Mesendoderm (in vitro differentiated cells): ENCODE measurements around the gene ZFYVE9.

Experiments used
- DNase-seq: peaks from one replicate; pipeline ENCODE4 v3.0.0; 2013
- H2AK5ac ChIP-seq: 2 replicates; pipeline ENCODE4 v1.6.1; 2013; ENCODE audit warnings: low read length, inconsistent platforms
- H2BK120ac ChIP-seq: 2 replicates; pipeline ENCODE4 v1.6.1; 2013; ENCODE audit warnings: low read depth, mild to moderate bottlenecking, low read length, moderate library complexity, mixed read lengths
- H2BK15ac ChIP-seq: replicated peaks from 2 replicates; pipeline ENCODE4 v1.6.1; 2013; ENCODE audit warnings: low read depth, mild to moderate bottlenecking, moderate library complexity
- H2BK5ac ChIP-seq: 2 replicates; pipeline ENCODE4 v1.6.1; 2013; ENCODE audit warnings: low read length, inconsistent platforms
- H3K18ac ChIP-seq: 2 replicates; pipeline ENCODE4 v1.6.1; 2013; ENCODE audit warnings: mild to moderate bottlenecking, low read length, mixed read lengths
- H3K23ac ChIP-seq: one replicate; pipeline ENCODE4 v1.6.1; 2013; ENCODE audit warnings: low read length
- H3K27ac ChIP-seq: 2 replicates; pipeline ENCODE4 v1.5.1; 2013; ENCODE audit warnings: low read depth, mild to moderate bottlenecking, inconsistent platforms, low read length, moderate library complexity
- H3K27me3 ChIP-seq: 2 replicates; pipeline ENCODE4 v1.6.1; 2013; ENCODE audit warnings: low read length, control low read depth, mild to moderate bottlenecking, inconsistent platforms; ENCODE audit not compliant: insufficient read depth, poor library complexity
- H3K36me3 ChIP-seq: 2 replicates; pipeline ENCODE4 v1.6.1; 2013; ENCODE audit warnings: low read length, inconsistent platforms; ENCODE audit not compliant: control insufficient read depth, insufficient read depth
- H3K4ac ChIP-seq: one replicate; pipeline ENCODE4 v1.6.1; 2013; ENCODE audit warnings: low read depth, mild to moderate bottlenecking, low read length, moderate library complexity
- H3K4me1 ChIP-seq: 2 replicates; pipeline ENCODE4 v1.6.1; 2013; ENCODE audit warnings: low read depth, low read length, inconsistent platforms; ENCODE audit not compliant: control insufficient read depth
- H3K4me2 ChIP-seq: 2 replicates; pipeline ENCODE4 v1.6.1; 2013; ENCODE audit warnings: low read length
- H3K4me3 ChIP-seq: 2 replicates; pipeline ENCODE4 v1.5.1; 2013; ENCODE audit warnings: mild to moderate bottlenecking, low read length
- H3K56ac ChIP-seq: one replicate; pipeline ENCODE4 v1.6.1; 2013; ENCODE audit warnings: low read length
- H3K79me1 ChIP-seq: 2 replicates; pipeline ENCODE4 v1.6.1; 2013; ENCODE audit warnings: low read length, inconsistent platforms
- H3K79me2 ChIP-seq: 2 replicates; pipeline ENCODE4 v1.6.1; 2013; ENCODE audit warnings: mild to moderate bottlenecking, low read length; ENCODE audit not compliant: control insufficient read depth, insufficient read depth
- H3K9ac ChIP-seq: 2 replicates; pipeline ENCODE4 v1.6.1; 2013; ENCODE audit warnings: low read length, inconsistent platforms
- H4K5ac ChIP-seq: one replicate; pipeline ENCODE4 v1.6.1; 2013; ENCODE audit warnings: low read length
- H4K8ac ChIP-seq: one replicate; pipeline ENCODE4 v1.6.1; 2013; ENCODE audit warnings: low read depth, mild to moderate bottlenecking, control low read depth, low read length, moderate library complexity
- WGBS: extraction: QIAGEN DNeasy Blood & Tissue Kit; methylation state at CpG from one replicate; pipeline ENCODE4 v1.1.7; 2013; ENCODE audit warnings: low lambda C conversion rate, missing lambda C conversion rate; ENCODE audit not compliant: insufficient coverage; ENCODE audit errors: extremely low coverage; 5-methylcytosine and 5-hydroxymethylcytosine counted together

ZFYVE9 gene

GRCh38 chr1:52296345-52296744, 154.5 kb downstream of the ZFYVE9 start:
- no peak overlapping the region for H3K27ac ChIP-seq
- no peak overlapping the region for H4K8ac ChIP-seq
- H3K4me1 ChIP-seq = no peaks in the 10 kb centered on the region
- DNase-seq = peak; percentile 64
- H3K9ac ChIP-seq = no peak overlapping the region
- no peak overlapping the region for H2BK120ac ChIP-seq
- no CpG with 5 or more reads among the region's 2 CpGs for WGBS
- H3K56ac ChIP-seq = no peak overlapping the region
- H2AK5ac ChIP-seq = no peak overlapping the region
- no peaks in the 10 kb centered on the region for H3K79me2 ChIP-seq
- no peaks in the 10 kb centered on the region for H3K79me1 ChIP-seq
- H3K4me2 ChIP-seq = no peak overlapping the region
- H2BK15ac ChIP-seq = no peak overlapping the region
- no peak overlapping the region for H3K4me3 ChIP-seq
- H3K4ac ChIP-seq = no peak overlapping the region
- H3K27me3 ChIP-seq = no peaks in the 10 kb centered on the region
- no peak overlapping the region for H4K5ac ChIP-seq
- no peaks in the 10 kb centered on the region for H3K36me3 ChIP-seq
- H3K18ac ChIP-seq = no peak overlapping the region
- H3K23ac ChIP-seq = no peak overlapping the region
- no peak overlapping the region for H2BK5ac ChIP-seq

DNA sequence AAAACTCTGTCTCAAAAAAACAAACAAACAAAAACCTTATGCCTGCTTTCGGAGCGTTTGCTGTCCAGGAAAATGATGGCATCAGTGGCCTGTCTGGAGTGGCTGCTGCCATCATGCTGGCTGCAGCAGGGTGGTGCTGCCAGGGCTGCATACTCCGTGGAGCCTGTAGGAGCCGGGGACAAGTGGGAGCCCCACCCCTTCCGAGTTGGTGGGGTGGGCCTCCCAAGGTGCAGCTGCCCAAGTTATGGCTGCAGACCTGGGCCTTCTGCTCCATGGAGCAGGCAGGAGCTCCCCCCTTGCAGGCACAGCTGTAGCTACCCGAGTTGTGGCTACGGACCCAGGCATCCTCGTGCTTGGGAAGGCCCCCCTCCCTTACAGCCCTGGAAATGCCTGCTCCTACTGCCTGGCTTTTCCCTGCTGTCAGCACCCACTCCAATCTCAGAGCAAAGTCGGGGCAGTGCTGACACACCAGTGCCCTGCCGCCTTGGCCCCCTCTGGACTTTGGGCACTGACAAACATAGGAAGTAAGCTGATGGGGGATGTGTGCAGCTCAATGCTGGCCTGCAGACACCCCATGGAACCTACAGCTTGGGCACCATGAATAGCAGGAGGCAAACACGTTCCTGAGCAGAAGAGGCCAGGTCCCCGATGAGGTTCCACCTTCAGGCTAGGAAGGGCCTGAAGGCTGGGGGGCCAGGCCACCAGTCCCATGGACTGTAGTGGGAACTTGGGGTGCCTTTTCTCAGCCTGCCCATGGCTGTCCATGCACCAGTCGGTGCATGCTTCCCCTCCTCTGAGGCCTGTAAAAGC, 163.7 kb downstream of the ZFYVE9 start:
- no peak for DNase-seq
- no peaks in the 10 kb centered on the region for H3K79me1 ChIP-seq
- no peaks in the 10 kb centered on the region for H3K4me1 ChIP-seq
- no peak overlapping the region for H4K5ac ChIP-seq
- no CpG with 5 or more reads among the region's 13 CpGs for WGBS
- no peak overlapping the region for H3K27ac ChIP-seq
- no peak overlapping the region for H3K9ac ChIP-seq
- no peak overlapping the region for H3K4me2 ChIP-seq
- H3K4ac ChIP-seq = no peak overlapping the region
- H2BK15ac ChIP-seq = no peak overlapping the region
- H3K79me2 ChIP-seq = no peaks in the 10 kb centered on the region
- no peak overlapping the region for H4K8ac ChIP-seq
- no peak overlapping the region for H2BK120ac ChIP-seq
- no peak overlapping the region for H2BK5ac ChIP-seq
- no peaks in the 10 kb centered on the region for H3K27me3 ChIP-seq
- no peaks in the 10 kb centered on the region for H3K36me3 ChIP-seq
- no peak overlapping the region for H2AK5ac ChIP-seq
- H3K56ac ChIP-seq = no peak overlapping the region
- no peak overlapping the region for H3K23ac ChIP-seq
- no peak overlapping the region for H3K18ac ChIP-seq
- no peak overlapping the region for H3K4me3 ChIP-seq

DNA sequence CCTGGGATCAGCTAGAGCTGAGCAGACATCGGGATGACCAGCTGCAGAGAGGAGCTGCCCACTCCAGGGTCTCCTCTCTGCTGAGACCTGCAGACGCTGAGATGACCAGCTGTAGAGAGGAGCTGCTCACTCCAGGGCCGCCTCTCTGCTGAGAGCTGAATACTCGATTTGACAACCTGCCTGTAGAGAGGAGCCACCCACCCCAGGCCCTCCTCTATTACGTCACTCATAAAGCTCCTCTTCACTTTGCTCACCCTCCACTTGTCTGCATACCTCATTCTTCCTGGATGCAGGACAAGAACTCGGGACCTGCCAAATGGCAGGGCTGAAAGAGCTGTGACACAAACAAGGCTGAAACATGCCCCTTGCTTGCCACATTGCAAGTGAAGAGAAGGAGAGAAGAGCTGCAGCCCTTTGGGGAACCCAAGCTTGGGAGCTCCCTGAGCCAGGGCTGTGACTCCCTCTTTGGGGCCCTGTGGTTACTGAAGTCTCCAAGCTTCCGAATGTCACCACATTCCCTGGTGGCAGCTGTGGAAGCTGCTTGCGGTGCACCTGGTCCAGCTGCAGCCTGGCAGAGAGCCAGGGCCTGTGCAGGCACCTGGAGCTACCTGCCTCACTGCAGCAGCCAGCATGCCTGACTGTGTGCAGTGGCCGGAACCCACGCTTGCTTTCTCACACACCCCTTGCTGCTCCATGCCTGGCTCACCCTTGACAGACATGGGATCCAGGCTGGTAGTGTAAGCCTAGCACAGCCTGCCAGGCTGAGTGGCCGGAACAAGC, 164.5 kb downstream of the ZFYVE9 start:
- Histone ChIP-seq H3K27ac (no peak overlapping the region), H3K56ac (no peak overlapping the region), H4K5ac (no peak overlapping the region), H3K18ac (no peak overlapping the region), H3K9ac (no peak overlapping the region), H2BK120ac (no peak overlapping the region), H3K79me1 (no peaks in the 10 kb centered on the region), H3K4me1 (no peaks in the 10 kb centered on the region), H3K27me3 (no peaks in the 10 kb centered on the region), H3K36me3 (no peaks in the 10 kb centered on the region), H3K4me3 (no peak overlapping the region), H4K8ac (no peak overlapping the region), H2BK5ac (no peak overlapping the region), H2AK5ac (no peak overlapping the region), H2BK15ac (no peak overlapping the region), H3K4me2 (no peak overlapping the region), H3K4ac (no peak overlapping the region), H3K23ac (no peak overlapping the region), H3K79me2 (no peaks in the 10 kb centered on the region)
- DNase-seq = no peak
- WGBS = no CpG with 5 or more reads among the region's 11 CpGs

- Histone ChIP-seq H3K79me1 (no peaks in the 10 kb centered on the region), H3K23ac (no peak overlapping the region), H3K18ac (no peak overlapping the region), H2BK120ac (no peak overlapping the region), H2AK5ac (no peak overlapping the region), H3K27ac (no peak overlapping the region), H3K79me2 (no peaks in the 10 kb centered on the region), H3K4ac (no peak overlapping the region), H3K4me2 (no peak overlapping the region), H3K36me3 (no peaks in the 10 kb centered on the region), H3K4me3 (no peak overlapping the region), H3K9ac (no peak overlapping the region), H3K27me3 (no peaks in the 10 kb centered on the region), H4K8ac (no peak overlapping the region), H3K56ac (no peak overlapping the region), H3K4me1 (no peaks in the 10 kb centered on the region), H2BK5ac (no peak overlapping the region), H4K5ac (no peak overlapping the region), H2BK15ac (no peak overlapping the region)
- no CpG with 5 or more reads among the region's 2 CpGs for WGBS
- no peak for DNase-seq
Measured at GRCh38 chr1:52321061-52321460, 179.2 kb downstream of the ZFYVE9 start.

DNA sequence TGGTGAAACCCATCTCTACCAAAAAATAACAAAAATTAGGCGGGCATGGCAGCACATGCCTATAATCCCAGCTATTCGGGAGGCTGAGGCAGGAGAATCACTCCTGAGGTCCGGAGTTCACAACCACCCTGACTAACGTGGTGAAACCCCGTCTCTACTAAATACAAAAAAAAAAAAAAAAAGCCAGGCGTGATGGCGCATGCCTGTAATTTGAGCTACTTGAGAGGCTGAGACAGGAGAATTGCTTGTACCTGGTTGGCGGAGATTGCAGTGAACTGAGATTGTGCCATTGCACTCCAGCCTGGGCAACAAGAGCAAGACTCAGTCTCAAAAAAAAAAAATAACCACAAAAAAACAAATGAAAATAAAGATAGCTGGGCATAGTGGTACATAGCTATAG, 181.8 kb downstream of the ZFYVE9 start:
- Histone ChIP-seq H3K79me2 (no peaks in the 10 kb centered on the region), H4K5ac (no peak overlapping the region), H3K36me3 (no peaks in the 10 kb centered on the region), H3K18ac (no peak overlapping the region), H3K27ac (no peak overlapping the region), H3K56ac (no peak overlapping the region), H3K23ac (no peak overlapping the region), H3K9ac (no peak overlapping the region), H2BK15ac (no peak overlapping the region), H3K4me2 (no peak overlapping the region), H2BK120ac (no peak overlapping the region), H3K4ac (no peak overlapping the region), H3K4me1 (no peaks in the 10 kb centered on the region), H3K79me1 (no peaks in the 10 kb centered on the region), H2AK5ac (no peak overlapping the region), H2BK5ac (no peak overlapping the region), H4K8ac (no peak overlapping the region), H3K27me3 (no peaks in the 10 kb centered on the region), H3K4me3 (no peak overlapping the region)
- WGBS = no CpG with 5 or more reads among the region's 8 CpGs
- no peak for DNase-seq
